Karpas-422 (cell line): ENCODE measurements around the gene CELA2A. TPM values are rescaled to one million over a fixed set of nuclear protein-coding genes. Genes with fewer than 3 reads are reported as not detected.
"Not testable (repeated sequence)": the region's sequence is repeated elsewhere in the genome, so short reads cannot be mapped to it uniquely, and the experiment has no call there.

ENCODE experiments used
- DNase-seq: peaks from one replicate; pipeline ENCODE4 v3.0.0-alpha.2; 2015
- H2AFZ ChIP-seq: fragments of 200-600 bp; sonication (generic); 2 replicates; pipeline ENCODE4 v1.6.1; 2014; ENCODE audit warnings: antibody characterized with exemption, low read length, mixed read lengths
- H3K27ac ChIP-seq: fragments of 200-600 bp; sonication (generic); 2 replicates; pipeline ENCODE4 v1.5.1; 2014; ENCODE audit warnings: mild to moderate bottlenecking, low read length, moderate library complexity
- H3K27me3 ChIP-seq: fragments of 200-600 bp; sonication (generic); 2 replicates; pipeline ENCODE4 v1.6.1; 2014; ENCODE audit warnings: low read length, mixed read lengths
- H3K36me3 ChIP-seq: fragments of 200-600 bp; sonication (generic); 2 replicates; pipeline ENCODE4 v1.6.1; 2014; ENCODE audit warnings: low read length, mixed read lengths; ENCODE audit not compliant: insufficient read depth
- H3K4me1 ChIP-seq: fragments of 200-600 bp; sonication (generic); 2 replicates; pipeline ENCODE4 v1.6.1; 2014; ENCODE audit warnings: mild to moderate bottlenecking, low read length, mixed read lengths
- H3K4me2 ChIP-seq: fragments of 200-600 bp; sonication (generic); 2 replicates; pipeline ENCODE4 v1.6.1; 2014; ENCODE audit warnings: low read length, low read depth, mild to moderate bottlenecking; ENCODE audit not compliant: poor library complexity, severe bottlenecking
- H3K4me3 ChIP-seq: fragments of 200-600 bp; sonication (generic); 2 replicates; pipeline ENCODE4 v1.5.1; 2014; ENCODE audit warnings: mild to moderate bottlenecking, antibody characterized with exemption, low read length, mixed read lengths
- H3K79me2 ChIP-seq: fragments of 200-600 bp; sonication (generic); 2 replicates; pipeline ENCODE4 v1.6.1; 2014; ENCODE audit warnings: mild to moderate bottlenecking, low read length, mixed read lengths
- H3K9ac ChIP-seq: fragments of 200-600 bp; sonication (generic); 2 replicates; pipeline ENCODE4 v1.6.0; 2014; ENCODE audit warnings: low read length
- H3K9me2 ChIP-seq: fragments of 200-600 bp; sonication (generic), shearing (Covaris generic); replicated peaks from 2 replicates; pipeline ENCODE4 v1.6.0; 2014; ENCODE audit warnings: mild to moderate bottlenecking, low read length, moderate library complexity; ENCODE audit not compliant: insufficient read depth
- H3K9me3 ChIP-seq: fragments of 300-700, 200-600 bp; sonication (generic); 2 replicates; pipeline ENCODE4 v1.6.1; 2014; ENCODE audit warnings: low read length, mixed read lengths
- H4K20me1 ChIP-seq: fragments of 200-600 bp; sonication (generic); 2 replicates; pipeline ENCODE4 v1.6.1; 2014; ENCODE audit warnings: mild to moderate bottlenecking, antibody characterized with exemption, low read length, low read depth; ENCODE audit not compliant: insufficient read depth
- total RNA-seq: library from RNA; depleted of rRNA; stranded (reverse); fragments of >200 nt; shearing (Covaris generic); gene quantifications from 2 replicates; pipeline ENCODE4 v1.2.3, GENCODE V29; 2014; ENCODE audit warnings: low replicate concordance

CELA2A gene
- total RNA-seq, 1 experiment from 2014 or later, result not detected

DNA sequence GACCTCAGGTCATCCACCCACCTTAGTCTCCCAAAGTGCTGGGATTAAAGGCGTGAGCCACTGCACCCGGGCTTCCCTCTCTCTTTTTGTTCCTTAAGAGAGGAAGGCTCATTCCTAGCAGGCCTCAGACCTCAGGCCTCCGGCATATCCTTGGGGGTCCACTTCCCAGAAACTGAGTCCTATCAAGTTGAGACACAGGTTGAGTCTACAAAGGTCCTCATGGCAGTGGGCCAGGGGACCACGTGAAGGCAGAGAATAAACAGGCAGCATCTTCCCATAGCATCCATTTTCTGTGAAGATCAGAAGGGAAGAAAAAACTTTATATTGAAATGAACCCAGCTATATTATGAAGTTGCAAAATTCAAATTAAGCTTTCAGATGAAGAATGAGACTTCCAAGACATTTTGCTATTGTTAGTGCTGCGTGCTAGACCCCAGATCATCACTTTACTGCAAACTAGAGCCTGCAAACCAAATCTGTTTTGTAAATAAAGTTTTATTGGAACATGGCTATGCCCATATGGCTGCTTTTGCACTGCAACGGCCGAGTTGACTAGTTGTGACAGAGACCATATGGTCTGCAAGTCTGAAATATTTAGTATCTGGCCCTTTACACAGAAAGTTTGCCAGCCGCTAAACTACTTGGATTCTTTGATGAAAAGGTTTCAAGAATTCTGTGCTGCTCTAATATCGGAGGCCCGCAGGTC, 3.5 kb upstream of the CELA2A start:
- Histone ChIP-seq H3K79me2 (no peaks in the 10 kb centered on the region), H3K9me2 (no peaks in the 10 kb centered on the region), H3K27ac (no peak overlapping the region), H4K20me1 (no peaks in the 10 kb centered on the region), H3K27me3 (no peaks in the 10 kb centered on the region), H3K4me2 (no peak overlapping the region), H3K9ac (no peak overlapping the region), H3K36me3 (no peaks in the 10 kb centered on the region), H3K4me3 (no peak overlapping the region), H3K9me3 (no peaks in the 10 kb centered on the region), H2AFZ (no peak overlapping the region), H3K4me1 (peaks cover 7% of the 10 kb centered on the region)
- DNase-seq, result no peak

DNA sequence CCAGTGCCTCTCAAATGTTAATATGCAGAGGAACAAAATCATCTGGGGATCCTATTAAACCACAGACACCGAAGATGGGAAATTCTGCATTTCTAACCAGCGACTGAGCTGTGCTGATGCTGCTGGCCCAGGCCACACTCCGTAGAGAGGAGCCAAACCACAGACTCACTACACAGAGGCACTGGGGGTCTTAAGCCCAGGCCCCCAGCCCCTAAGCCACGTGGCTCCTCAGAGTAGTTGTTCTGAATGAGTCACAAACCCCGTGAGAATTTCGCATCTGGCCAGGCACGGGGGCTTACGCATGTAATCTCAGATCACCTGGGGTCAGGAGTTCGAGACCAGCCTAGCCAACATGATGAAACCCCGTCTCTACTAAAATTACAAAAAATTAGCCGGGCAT, 2.8 kb upstream of the CELA2A start:
- Histone ChIP-seq H3K9me2 (no peaks in the 10 kb centered on the region), H3K36me3 (no peaks in the 10 kb centered on the region), H3K4me1 (peaks cover 7% of the 10 kb centered on the region), H3K27me3 (no peaks in the 10 kb centered on the region), H3K4me2 (no peak overlapping the region), H3K9ac (no peak overlapping the region), H3K4me3 (no peak overlapping the region), H2AFZ (no peak overlapping the region), H3K9me3 (no peaks in the 10 kb centered on the region), H3K79me2 (no peaks in the 10 kb centered on the region), H3K27ac (no peak overlapping the region), H4K20me1 (no peaks in the 10 kb centered on the region)
- DNase-seq, result no peak

DNA sequence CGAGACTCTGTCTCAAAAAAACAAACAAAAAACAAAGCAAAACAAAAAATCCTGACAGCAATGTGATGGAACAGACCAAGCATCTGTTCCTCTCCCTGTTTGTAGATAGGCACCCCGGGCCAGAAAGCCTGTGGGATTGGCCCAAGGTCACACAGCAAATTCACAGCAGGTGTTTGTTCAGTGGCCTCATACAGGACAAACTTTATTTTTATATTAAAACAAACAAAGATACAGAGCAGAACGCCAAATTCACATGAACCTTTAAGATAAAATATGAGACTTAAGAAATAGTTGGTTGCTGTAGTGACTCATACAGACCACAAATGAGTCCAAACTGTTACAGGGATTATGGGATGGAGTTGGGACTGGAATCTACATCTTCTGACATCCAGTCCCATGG, 2.3 kb upstream of the CELA2A start:
- Histone ChIP-seq H3K4me3 (no peak overlapping the region), H3K9me2 (no peaks in the 10 kb centered on the region), H3K9me3 (no peaks in the 10 kb centered on the region), H3K9ac (no peak overlapping the region), H3K27me3 (no peaks in the 10 kb centered on the region), H2AFZ (no peak overlapping the region), H3K4me2 (no peak overlapping the region), H3K27ac (no peak overlapping the region), H3K36me3 (no peaks in the 10 kb centered on the region), H3K79me2 (no peaks in the 10 kb centered on the region), H3K4me1 (peaks cover 7% of the 10 kb centered on the region), H4K20me1 (no peaks in the 10 kb centered on the region)
- no peak for DNase-seq

DNA sequence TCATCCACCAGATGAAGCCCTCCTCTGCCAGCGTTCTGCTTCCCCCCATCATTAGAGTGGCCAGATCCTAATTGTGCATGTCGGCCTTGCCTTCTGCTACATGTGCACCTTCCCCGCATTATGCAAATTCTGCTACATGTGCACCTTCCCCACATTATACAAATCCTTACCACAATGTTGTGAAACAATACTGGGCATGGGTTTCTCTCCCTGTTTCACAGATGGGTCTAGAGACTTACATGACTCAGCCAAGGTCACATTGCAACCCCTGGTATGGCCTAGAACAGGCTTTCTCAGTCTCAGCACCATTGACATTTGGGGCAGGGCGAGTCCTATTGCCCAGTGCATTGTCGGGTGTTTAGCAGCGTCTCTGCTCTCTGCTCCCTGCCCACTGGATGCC, 1.0 kb upstream of the CELA2A start:
- H3K27me3 ChIP-seq, result no peaks in the 10 kb centered on the region
- H3K9me3 ChIP-seq, result no peaks in the 10 kb centered on the region
- H3K36me3 ChIP-seq, result no peaks in the 10 kb centered on the region
- H3K4me1 ChIP-seq, result peaks cover 7% of the 10 kb centered on the region
- peak; percentile 43 for DNase-seq
- no peak overlapping the region for H3K9ac ChIP-seq
- H2AFZ ChIP-seq, result no peak overlapping the region
- no peaks in the 10 kb centered on the region for H3K79me2 ChIP-seq
- no peaks in the 10 kb centered on the region for H4K20me1 ChIP-seq
- H3K27ac ChIP-seq, result no peak overlapping the region
- no peak overlapping the region for H3K4me2 ChIP-seq
- H3K9me2 ChIP-seq, result no peaks in the 10 kb centered on the region
- no peak overlapping the region for H3K4me3 ChIP-seq

DNA sequence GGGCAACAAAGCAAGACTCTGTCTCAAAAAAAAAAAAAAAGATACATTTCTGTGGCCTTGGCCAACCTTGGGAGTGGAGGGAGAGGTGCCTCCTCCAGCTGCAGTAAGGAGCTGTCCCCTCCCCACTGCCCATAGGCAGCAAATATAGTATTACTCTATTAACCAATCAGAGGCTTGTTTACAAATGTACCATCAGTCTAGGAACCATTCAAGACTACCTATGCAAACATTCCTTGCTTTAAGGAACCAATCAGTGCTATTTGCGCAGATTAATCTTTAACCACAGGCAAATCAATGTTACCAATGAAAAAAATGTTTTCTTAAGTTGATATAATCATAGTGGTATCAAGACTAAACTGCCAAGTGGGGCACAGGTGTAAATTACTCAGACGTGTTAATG, 1.1 kb downstream of the CELA2A start:
- Histone ChIP-seq H3K27me3 (no peaks in the 10 kb centered on the region), H3K4me2 (no peak overlapping the region), H3K36me3 (no peaks in the 10 kb centered on the region), H4K20me1 (no peaks in the 10 kb centered on the region), H3K9me3 (no peaks in the 10 kb centered on the region), H3K4me1 (peaks cover 7% of the 10 kb centered on the region), H3K4me3 (no peak overlapping the region), H3K27ac (no peak overlapping the region), H3K9me2 (no peaks in the 10 kb centered on the region), H2AFZ (no peak overlapping the region), H3K79me2 (no peaks in the 10 kb centered on the region), H3K9ac (no peak overlapping the region)
- DNase-seq, result no peak

DNA sequence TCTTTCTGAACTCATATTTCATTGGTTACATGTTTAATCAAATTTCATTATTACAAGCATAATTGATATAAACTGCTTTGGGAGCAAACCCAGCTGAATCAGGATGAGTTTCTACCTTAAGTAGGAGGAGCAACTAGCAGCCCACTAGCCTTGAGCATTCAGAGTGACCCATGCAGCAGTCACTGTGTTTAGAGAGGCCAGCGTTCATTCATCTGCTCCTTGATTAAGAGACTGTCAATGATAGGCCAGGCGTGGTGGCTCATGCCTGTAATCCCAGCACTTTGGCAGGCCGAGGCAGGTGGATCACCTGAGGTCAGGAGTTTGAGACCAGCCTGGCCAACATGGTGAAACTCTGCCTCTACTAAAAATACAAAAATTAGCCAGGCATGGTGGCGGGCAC, 1.9 kb downstream of the CELA2A start:
- not testable (repeated sequence) for H3K4me3 ChIP-seq, H3K27ac ChIP-seq, H3K9me3 ChIP-seq, H3K9ac ChIP-seq, H2AFZ ChIP-seq, H3K27me3 ChIP-seq, H3K79me2 ChIP-seq, H4K20me1 ChIP-seq, H3K36me3 ChIP-seq, DNase-seq, H3K4me2 ChIP-seq, H3K9me2 ChIP-seq, H3K4me1 ChIP-seq

DNA sequence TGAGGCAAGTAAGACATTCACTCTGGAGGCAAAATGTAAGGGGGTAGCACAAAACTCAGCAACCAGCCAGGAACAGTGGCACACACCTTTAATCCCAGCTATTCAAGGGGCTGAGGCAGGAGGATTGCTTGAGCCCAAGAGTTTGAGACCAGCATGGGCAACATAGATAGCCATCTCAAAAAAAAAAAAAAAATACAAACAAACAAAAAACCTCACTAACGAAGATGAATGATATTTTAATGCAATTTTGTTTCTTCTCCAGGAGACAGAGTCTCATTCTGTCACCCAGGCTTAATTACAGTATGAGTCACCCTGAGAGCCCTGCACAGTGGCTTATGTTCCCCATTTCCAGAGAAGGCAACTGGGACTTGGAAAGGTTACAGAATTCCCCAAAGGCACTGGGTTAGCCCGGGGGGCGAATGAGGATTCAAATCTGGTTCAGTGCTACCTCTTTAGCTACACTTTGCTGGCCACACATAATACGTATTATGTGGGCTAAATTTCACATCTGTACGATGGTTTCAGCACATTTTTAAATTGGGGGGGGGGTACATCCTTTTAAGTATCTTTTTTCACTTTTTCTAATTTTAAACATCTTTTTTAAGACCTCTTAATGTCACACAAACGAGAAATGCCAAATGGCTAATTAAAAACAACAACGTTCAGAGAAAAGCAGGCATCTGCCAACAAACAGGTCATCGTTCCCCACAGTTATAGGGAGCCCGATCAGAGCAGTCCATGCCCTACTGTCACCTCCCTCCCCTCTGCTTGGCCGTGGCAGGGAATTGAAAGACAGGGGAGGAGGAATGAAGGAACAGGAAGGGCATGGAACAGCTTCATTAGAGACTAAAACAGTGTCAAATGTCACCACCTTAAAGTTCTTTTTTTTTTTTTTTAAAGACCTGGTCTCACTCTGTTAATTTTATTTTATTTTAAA, 3.5 kb downstream of the CELA2A start:
- Histone ChIP-seq H3K27me3 (no peaks in the 10 kb centered on the region), H3K79me2 (no peaks in the 10 kb centered on the region), H3K9ac (no peak overlapping the region), H3K9me2 (no peaks in the 10 kb centered on the region), H3K36me3 (no peaks in the 10 kb centered on the region), H4K20me1 (no peaks in the 10 kb centered on the region), H3K4me2 (no peak overlapping the region), H3K4me3 (no peak overlapping the region), H2AFZ (no peak overlapping the region), H3K9me3 (no peaks in the 10 kb centered on the region), H3K27ac (no peak overlapping the region), H3K4me1 (peaks cover 7% of the 10 kb centered on the region)
- DNase-seq, result no peak

DNA sequence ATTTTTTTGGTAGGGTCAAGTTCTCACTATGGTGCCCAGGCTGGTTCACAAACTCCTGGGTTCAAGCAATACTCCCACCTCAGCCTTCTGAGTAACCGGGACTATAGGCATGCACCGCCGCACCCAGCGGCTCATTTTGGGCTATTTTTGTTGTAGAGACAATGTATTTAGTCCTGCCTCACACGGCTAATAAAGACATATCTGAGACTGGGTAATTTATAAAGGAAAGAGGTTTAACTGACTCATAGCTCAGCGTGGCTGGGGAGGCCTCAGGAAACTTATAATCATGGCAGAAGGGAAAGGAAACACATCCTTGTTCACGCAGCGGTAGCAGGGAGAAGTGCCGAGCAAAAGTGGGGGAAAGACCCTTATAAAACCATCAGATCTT, 4.2 kb downstream of the CELA2A start:
- Histone ChIP-seq H3K4me3 (no peak overlapping the region), H4K20me1 (no peaks in the 10 kb centered on the region), H2AFZ (no peak overlapping the region), H3K79me2 (no peaks in the 10 kb centered on the region), H3K36me3 (no peaks in the 10 kb centered on the region), H3K9me3 (no peaks in the 10 kb centered on the region), H3K9ac (no peak overlapping the region), H3K27ac (no peak overlapping the region), H3K4me2 (no peak overlapping the region), H3K27me3 (no peaks in the 10 kb centered on the region), H3K9me2 (no peaks in the 10 kb centered on the region), H3K4me1 (peaks cover 1% of the 10 kb centered on the region)
- DNase-seq, result no peak
